GM19238 (cell line): ENCODE measurements around the gene FSTL5.

Experiments
- DNase-seq: peaks from one replicate; pipeline ENCODE4 v3.0.0; 2011; ENCODE audit warnings: low spot score; ENCODE audit not compliant: insufficient read length

Gene FSTL5

GRCh38 chr4:161342881-161343568, 820.8 kb downstream of the FSTL5 start:
- no peak for DNase-seq

GRCh38 chr4:161336621-161337020, 827.2 kb downstream of the FSTL5 start:
- no peak for DNase-seq

- DNase-seq: no peak
These were observed 827.7 kb downstream of the FSTL5 start for GRCh38 chr4:161336016-161336530.
